ENCODE data around the gene PDE1A. TPM values are rescaled to one million over a fixed set of nuclear protein-coding genes. Genes with fewer than 3 reads are reported as not detected.

Gene PDE1A
- total RNA-seq, 2 experiments from 2014 or later, result not detected

DNA sequence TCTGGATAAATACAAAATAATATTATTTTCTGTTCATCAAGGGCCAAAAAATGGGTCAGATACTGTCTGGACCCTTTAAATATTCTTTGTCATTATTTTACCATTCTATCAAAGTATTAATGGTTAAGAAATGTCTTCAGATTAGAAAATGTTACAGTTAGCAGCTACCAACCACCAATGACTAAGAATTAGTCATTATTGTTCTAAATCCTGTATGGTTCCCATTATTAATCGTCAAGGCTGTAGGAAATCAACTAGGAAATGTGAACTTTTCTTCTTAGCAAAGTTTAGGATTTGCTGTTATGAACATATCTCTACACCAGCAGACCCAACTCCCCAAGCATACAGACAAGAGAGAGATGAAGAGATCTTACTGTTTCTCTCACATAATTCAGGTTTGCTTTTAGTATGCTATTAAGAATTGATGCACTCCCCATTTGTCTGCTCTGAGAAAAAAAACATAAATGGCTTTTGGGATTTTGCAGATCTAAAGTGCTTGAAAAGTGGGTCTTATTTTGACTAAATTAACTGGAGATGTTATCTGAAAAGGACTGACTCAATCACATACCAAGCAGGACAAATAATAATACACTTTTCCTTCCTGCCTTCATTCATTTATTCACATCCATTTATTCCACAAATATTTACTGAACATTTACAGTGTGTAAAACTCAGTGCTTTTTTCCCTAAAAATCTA, 293.5 kb downstream of the PDE1A start:
- CTCF ChIA-PET, result no interaction called here
- H3K9me3 Mint-ChIP-seq, result no peaks in the 10 kb centered on the region
- no peak for ATAC-seq (ENCODE audit: poor library complexity)

DNA sequence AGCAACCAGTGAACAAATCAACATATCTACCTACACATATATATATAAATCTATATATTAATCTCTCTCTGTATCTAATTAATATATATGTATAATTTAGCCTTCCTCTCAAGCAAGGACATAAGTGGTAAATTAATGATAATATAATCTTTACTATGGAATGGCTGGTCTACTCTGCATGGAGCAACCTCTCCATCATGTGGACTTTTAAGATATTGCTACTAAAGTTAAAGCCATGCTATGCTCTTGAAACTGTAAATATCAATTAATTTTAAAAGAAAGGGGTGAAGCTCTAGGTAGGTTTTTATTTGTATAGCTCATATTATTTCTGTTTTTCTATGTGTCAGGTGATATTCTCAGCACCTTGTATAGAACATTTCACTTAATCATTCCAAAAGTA, 294.2 kb downstream of the PDE1A start:
- no peak overlapping the region for H3K27ac Mint-ChIP-seq
- no peaks in the 10 kb centered on the region for H3K4me1 Mint-ChIP-seq (ENCODE audit: low read depth)
- ChIA-PET POLR2A (no interaction called here), CTCF (no interaction called here)
- H3K4me3 Mint-ChIP-seq, result no peak overlapping the region
- H3K36me3 Mint-ChIP-seq (ENCODE audit: low read depth), result no peaks in the 10 kb centered on the region
- Histone ChIP-seq H3K4me3 (ENCODE audit: low read length) (no peak overlapping the region), H3K36me3 (ENCODE audit: insufficient read depth, low read length) (no peaks in the 10 kb centered on the region), H3K9me3 (ENCODE audit: control insufficient read depth in 1 of 2, insufficient read depth in 1 of 2, low read length in 2 of 2) (no peaks in the 10 kb centered on the region), H3K27me3 (ENCODE audit: control insufficient read depth in 1 of 2, insufficient read depth in 2 of 2, low read length in 2 of 2) (no peaks in the 10 kb centered on the region), H3K27ac (ENCODE audit: low read depth in 1 of 2, low read length in 2 of 2) (no peak overlapping the region), H3K4me1 (ENCODE audit: insufficient read depth, low read length) (no peaks in the 10 kb centered on the region)
- intact Hi-C loops (cut with DNase I, micrococcal nuclease), result no loop called here
- TF ChIP-seq, protein P1, sequence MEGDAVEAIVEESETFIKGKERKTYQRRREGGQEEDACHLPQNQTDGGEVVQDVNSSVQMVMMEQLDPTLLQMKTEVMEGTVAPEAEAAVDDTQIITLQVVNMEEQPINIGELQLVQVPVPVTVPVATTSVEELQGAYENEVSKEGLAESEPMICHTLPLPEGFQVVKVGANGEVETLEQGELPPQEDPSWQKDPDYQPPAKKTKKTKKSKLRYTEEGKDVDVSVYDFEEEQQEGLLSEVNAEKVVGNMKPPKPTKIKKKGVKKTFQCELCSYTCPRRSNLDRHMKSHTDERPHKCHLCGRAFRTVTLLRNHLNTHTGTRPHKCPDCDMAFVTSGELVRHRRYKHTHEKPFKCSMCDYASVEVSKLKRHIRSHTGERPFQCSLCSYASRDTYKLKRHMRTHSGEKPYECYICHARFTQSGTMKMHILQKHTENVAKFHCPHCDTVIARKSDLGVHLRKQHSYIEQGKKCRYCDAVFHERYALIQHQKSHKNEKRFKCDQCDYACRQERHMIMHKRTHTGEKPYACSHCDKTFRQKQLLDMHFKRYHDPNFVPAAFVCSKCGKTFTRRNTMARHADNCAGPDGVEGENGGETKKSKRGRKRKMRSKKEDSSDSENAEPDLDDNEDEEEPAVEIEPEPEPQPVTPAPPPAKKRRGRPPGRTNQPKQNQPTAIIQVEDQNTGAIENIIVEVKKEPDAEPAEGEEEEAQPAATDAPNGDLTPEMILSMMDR (IDR thresholded peaks at IDR 0.05), result no peak
- DNase-seq (no peak), ATAC-seq (ENCODE audit: poor library complexity) (no peak)
- H3K9me3 Mint-ChIP-seq, result no peaks in the 10 kb centered on the region
- no peaks in the 10 kb centered on the region for H3K27me3 Mint-ChIP-seq

More for the DNA sequence above, 293.5 kb downstream of the PDE1A start:
- H3K27me3 ChIP-seq (ENCODE audit: control insufficient read depth in 1 of 2, insufficient read depth in 2 of 2, low read length in 2 of 2), result no peaks in the 10 kb centered on the region
- no peak overlapping the region for H3K4me3 ChIP-seq (ENCODE audit: low read length)
- POLR2A ChIA-PET, result no interaction called here
- H3K4me1 Mint-ChIP-seq (ENCODE audit: low read depth), result no peaks in the 10 kb centered on the region
- intact Hi-C loops (cut with DNase I, micrococcal nuclease), result no loop called here
- H3K4me3 Mint-ChIP-seq, result no peak overlapping the region
- TF ChIP-seq, protein P1 (IDR thresholded peaks at IDR 0.05), result no peak
- DNase-seq, result no peak
- H3K36me3 Mint-ChIP-seq (ENCODE audit: low read depth), result no peaks in the 10 kb centered on the region
- no peak overlapping the region for H3K27ac ChIP-seq (ENCODE audit: low read depth in 1 of 2, low read length in 2 of 2)
- no peaks in the 10 kb centered on the region for H3K4me1 ChIP-seq (ENCODE audit: insufficient read depth, low read length)
- no peaks in the 10 kb centered on the region for H3K36me3 ChIP-seq (ENCODE audit: insufficient read depth, low read length)
- peaks cover 4% of the 10 kb centered on the region for H3K27me3 Mint-ChIP-seq
- H3K27ac Mint-ChIP-seq, result no peak overlapping the region
- no peaks in the 10 kb centered on the region for H3K9me3 ChIP-seq (ENCODE audit: control insufficient read depth in 1 of 2, insufficient read depth in 1 of 2, low read length in 2 of 2)

DNA sequence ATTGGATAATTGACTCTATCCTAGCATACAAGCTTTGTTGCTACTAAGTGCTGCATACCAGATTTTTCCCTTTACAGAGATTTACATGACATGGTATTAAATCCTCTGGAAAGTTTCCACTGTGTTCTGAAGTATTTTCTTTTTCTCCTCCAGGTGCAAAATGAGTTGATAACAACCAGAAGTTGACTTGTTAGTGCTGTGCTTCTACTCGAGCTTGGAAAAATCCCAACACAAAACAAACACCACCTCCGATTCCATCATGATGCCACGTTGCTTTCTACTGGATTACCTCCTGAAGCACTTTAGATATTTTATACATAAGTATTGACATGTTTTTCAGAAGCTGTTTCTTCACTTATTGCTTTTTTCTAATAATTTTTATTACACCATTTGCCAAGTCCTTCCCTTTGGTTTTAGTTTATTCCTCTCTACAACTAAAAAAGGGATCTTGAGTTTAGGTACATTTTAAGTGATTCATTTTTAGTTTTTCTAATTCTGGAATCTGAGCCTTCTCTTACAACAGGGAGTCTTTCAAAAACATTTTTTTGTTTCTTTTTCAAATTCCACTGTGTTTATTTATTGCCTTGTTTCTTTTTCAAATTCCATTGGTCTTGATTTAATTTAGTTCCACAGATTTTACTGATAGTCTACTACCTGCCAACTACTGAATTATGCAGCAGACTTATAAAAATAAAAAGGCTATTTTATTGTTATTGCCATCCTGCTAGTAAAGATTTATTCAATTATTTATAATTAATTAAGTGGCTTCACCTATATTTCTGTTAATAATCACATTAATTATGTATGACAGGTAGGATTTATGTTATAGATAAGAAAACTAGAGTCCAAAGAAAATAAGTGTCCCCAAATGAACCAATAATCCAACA, 297.8 kb downstream of the PDE1A start:
- TF ChIP-seq, protein P1 (IDR thresholded peaks at IDR 0.05), result no peak
- H3K4me1 ChIP-seq (ENCODE audit: insufficient read depth, low read length), result no peaks in the 10 kb centered on the region
- intact Hi-C loops (cut with DNase I, micrococcal nuclease), result no loop called here
- Mint-ChIP-seq H3K4me1 (ENCODE audit: low read depth) (no peaks in the 10 kb centered on the region), H3K9me3 (no peaks in the 10 kb centered on the region), H3K27me3 (no peaks in the 10 kb centered on the region), H3K27ac (no peak overlapping the region), H3K4me3 (no peak overlapping the region), H3K36me3 (ENCODE audit: low read depth) (no peaks in the 10 kb centered on the region)
- POLR2A ChIA-PET, result no interaction called here
- H3K4me3 ChIP-seq (ENCODE audit: low read length), result no peak overlapping the region
- H3K9me3 ChIP-seq (ENCODE audit: control insufficient read depth in 1 of 2, insufficient read depth in 1 of 2, low read length in 2 of 2), result no peaks in the 10 kb centered on the region
- H3K27ac ChIP-seq (ENCODE audit: low read depth in 1 of 2, low read length in 2 of 2), result no peak overlapping the region
- H3K36me3 ChIP-seq (ENCODE audit: insufficient read depth, low read length), result no peaks in the 10 kb centered on the region
- H3K27me3 ChIP-seq (ENCODE audit: control insufficient read depth in 1 of 2, insufficient read depth in 2 of 2, low read length in 2 of 2), result no peaks in the 10 kb centered on the region
- CTCF ChIA-PET, result no interaction called here
- ATAC-seq (ENCODE audit: poor library complexity) (no peak), DNase-seq (no peak)
